Astrocyte of the hippocampus (primary cell): ENCODE results near the gene MGAT3.
A peak's percentile ranks its signal among the peaks of the same experiment; 100 is the strongest.
"Not testable (repeated sequence)": the region's sequence is repeated elsewhere in the genome, so short reads cannot be mapped to it uniquely, and the experiment has no call there.

Experiments
- DNase-seq: peaks from one replicate; pipeline ENCODE4 v3.0.0; 2011; ENCODE audit warnings: low read depth, low spot score

The MGAT3 gene

DNA sequence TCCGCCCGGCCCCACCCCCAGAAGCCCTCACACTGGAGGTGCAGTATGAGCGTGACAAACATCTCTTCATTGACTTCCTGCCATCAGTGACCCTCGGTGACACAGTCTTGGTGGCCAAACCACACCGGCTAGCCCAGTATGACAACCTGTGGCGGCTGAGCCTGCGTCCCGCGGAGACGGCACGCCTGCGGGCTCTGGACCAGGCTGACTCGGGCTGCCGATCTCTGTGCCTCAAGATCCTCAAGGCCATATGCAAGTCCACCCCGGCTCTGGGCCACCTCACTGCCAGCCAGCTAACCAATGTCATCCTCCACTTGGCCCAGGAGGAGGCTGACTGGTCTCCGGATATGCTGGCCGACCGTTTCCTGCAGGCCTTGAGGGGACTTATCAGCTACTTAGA lies 57.0 kb downstream of the MGAT3 start:
- no peak for DNase-seq

DNA sequence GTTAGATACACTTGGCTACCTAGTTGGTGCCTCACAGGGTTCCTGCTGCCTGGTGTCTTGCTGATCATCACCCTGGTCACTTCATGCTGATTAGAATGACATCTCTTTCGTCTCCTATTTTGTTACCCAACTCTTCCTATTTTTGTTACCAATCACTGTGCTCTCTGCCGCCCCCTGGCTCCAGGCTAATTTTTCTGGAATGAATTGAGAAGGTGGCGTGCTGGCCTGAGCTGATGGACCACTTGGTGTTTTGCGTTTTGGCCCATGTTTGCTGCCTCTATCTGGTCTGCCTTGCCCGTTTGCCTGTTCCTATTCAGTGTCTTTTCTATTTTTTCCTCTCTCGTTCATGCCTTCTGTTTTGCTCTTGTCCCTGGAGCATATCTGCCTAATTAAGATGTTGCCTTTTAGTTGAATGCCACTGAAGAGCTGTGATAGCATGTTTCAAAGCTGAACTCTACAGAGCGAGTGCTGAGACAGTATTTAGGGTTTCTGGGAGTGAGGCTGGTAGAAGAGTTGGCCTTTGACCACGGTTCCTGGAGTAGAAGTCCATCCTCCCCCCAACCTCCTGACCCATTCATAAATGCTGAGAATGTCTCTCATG lies 57.7 kb downstream of the MGAT3 start:
- DNase-seq: peak; percentile 45

DNA sequence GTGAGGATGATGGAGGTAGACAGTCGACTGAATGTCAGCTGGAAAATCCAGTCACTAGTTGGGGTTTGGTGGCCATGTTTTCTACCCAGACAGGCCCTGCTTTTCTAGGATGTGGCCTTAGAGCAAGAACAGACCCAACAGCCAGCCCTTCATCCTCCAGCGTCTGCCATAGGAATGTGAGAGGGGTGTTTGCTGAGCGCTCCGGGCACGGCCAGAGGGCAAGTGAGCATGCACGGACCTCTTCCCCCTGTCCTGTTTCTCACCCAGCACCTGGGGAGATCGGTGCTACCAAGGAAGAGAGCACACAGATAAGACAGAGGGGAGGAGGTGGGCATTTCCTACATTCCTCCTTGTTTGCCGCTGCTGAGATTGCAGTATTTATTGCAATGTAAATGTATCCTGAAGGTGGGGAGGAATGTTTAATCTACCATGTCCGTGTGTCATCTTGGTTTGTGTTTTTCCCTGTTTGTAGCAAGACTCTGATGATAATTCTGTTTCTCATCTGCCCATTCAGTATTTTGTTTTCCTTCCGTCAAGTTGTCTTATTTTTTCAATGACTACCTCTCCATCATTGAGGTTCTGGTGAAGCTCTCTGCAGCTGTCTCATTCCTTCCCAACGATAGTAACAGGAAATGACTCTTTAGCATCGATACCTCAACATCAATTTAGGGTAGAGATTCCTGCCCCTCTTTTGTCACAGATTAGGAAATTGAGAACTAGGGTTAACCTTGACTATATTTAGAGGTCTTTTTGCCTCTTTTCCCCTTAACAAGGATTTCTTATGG lies 58.6 kb downstream of the MGAT3 start:
- no peak for DNase-seq

DNA sequence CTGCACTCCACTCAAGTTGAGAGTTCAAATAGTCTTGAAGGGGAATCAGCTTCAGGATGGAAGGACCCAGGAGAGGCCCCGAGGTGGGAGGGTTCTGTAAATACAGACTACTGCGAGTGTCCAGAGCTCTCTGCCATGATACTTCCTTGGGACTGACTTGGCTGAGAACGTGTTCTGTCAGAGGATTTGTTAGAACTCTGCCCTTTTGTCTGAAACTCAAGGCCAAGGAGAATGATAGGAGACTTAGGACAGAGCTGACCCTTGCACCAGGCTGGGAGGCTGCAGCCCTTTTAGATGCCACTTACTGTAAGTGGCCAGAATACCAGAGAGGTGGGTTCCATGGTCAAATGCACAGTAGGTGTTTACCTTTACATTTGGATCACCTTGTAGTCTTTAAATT lies 60.7 kb downstream of the MGAT3 start:
- DNase-seq: no peak

DNA sequence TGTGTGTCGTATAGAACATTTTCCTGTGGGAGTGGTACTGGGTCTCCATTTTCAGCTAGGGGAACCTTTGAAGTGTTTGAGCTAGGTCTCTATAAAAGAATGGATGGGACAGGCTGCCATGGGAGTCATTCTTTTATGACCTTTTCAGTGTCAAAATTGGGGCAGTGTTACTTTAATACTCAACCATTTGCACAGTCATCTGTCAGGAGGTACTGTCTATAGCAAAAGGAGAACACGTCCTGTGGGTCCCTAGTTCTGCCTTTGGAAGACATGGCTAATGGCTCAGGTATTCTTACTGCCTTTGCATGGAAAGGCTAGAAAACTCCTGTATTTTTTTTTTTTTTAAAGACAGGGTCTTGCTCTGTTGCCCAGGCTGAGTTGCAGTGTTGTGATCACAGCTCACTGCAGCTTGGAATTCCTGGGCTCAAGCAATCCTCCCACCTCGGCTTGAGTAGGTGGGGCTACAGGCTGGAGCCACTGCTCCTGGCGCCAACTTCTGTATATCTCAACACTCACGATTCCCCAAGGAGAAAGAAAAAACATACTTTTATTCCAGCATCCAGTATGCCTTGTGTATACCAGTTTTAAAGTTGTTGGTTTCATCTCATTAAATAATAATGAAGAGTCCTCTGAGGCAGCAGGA lies 61.5 kb downstream of the MGAT3 start:
- DNase-seq: peak; percentile 22

DNA sequence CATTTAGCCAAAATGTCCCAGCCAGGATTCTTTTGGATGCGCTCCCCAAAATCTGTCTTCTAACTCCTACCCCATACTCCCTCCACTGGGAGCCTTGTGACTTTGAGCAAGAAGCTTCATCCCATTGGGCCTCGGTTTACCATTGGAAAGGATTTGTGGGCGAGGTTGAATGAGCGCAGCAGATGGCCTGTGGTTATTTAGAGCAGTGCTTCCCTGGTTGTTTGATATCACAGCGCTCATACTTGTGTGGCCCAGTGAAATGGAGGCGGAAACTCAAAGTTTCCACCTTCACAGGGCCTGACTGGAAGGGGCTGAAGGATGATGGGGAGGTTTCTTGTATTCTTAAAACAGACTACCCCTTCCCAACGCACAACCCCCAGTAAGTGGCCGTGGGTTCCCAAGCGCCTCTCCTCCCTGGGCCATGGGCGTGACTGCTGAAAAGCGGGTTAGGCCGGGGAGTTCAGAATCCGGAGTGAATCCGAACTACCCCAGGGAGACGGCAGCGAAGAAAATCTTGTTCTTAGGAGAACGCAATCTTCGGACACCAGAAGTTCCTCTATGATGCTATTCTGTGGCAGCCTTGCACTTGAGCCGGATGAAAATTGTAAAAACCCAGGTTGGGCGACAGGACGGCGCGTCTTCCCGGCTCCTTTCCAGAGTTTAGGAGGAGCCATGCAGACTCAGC lies 62.3 kb downstream of the MGAT3 start:
- DNase-seq: no peak

DNA sequence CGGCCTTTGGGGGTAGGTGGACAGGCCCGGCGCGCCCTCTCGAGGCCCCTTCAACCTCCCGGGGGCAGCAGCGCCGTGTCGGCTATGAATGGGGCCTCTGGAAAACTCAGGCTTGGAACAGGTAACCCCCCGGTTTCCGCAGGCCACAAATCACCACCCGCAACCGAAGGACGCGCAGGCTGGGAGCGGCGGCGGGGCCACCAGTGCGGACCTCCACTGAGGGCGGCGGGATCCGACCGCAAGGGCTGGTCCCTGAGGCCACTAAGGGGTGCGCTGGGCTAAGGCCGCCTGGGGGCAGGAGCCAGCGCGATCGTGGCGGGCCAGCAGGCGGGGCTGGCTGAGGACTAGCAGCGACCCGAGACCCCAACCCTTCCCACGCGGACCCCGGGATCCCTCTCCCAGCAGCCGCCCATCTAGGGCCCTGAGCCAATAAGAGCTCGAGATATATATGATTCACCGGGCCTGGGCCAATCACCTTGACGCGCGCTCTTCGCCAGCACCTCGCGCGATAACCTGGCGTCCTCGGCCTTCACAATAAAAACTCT lies 62.9 kb downstream of the MGAT3 start:
- DNase-seq: peak; percentile 100

DNA sequence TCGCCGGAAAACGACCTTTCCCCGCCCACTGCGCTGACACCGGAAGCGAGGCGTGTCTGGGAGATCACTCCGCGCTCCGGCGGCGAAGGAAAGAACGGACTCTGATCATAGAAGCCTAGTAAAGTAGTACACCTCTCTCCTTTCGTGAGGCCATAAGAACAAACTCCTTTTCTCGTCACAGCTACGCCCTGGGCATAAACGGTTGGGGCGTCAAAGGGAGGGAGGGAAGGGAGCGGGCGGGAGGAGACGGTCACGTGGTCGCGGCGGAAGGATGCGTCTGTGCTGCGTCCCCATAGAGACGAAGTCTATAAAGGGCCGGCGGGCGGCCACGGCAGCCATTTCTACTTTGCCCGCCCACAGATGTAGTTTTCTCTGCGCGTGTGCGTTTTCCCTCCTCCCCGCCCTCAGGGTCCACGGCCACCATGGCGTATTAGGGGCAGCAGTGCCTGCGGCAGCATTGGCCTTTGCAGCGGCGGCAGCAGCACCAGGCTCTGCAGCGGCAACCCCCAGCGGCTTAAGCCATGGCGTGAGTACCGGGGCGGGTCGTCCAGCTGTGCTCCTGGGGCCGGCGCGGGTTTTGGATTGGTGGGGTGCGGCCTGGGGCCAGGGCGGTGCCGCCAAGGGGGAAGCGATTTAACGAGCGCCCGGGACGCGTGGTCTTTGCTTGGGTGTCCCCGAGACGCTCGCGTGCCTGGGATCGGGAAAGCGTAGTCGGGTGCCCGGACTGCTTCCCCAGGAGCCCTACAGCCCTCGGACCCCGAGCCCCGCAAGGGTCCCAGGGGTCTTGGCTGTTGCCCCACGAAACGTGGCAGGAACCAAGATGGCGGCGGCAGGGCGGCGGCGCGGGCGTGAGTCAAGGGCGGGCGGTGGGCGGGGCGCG lies 63.7 kb downstream of the MGAT3 start, which contains the start of gene ATF4:
Gene ATF4 (plus strand): TSS at position 337 of the 880 bp plus-strand sequence. CDS start 884 bp downstream, outside the sequence.
- peak; percentile 94 for DNase-seq

DNA sequence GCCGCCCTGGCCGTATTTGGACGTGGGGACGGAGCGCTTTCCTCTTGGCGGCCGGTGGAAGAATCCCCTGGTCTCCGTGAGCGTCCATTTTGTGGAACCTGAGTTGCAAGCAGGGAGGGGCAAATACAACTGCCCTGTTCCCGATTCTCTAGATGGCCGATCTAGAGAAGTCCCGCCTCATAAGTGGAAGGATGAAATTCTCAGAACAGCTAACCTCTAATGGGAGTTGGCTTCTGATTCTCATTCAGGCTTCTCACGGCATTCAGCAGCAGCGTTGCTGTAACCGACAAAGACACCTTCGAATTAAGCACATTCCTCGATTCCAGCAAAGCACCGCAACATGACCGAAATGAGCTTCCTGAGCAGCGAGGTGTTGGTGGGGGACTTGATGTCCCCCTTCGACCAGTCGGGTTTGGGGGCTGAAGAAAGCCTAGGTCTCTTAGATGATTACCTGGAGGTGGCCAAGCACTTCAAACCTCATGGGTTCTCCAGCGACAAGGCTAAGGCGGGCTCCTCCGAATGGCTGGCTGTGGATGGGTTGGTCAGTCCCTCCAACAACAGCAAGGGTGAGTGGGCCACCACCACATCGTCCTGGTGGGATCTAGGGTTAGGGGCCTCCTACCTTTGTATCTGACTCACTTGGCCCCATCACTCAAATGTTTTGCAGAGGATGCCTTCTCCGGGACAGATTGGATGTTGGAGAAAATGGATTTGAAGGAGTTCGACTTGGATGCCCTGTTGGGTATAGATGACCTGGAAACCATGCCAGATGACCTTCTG lies 64.5 kb downstream of the MGAT3 start:
- not testable (repeated sequence) for DNase-seq

DNA sequence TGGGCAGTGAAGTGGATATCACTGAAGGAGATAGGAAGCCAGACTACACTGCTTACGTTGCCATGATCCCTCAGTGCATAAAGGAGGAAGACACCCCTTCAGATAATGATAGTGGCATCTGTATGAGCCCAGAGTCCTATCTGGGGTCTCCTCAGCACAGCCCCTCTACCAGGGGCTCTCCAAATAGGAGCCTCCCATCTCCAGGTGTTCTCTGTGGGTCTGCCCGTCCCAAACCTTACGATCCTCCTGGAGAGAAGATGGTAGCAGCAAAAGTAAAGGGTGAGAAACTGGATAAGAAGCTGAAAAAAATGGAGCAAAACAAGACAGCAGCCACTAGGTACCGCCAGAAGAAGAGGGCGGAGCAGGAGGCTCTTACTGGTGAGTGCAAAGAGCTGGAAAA lies 65.3 kb downstream of the MGAT3 start:
- DNase-seq: not testable (repeated sequence)

DNA sequence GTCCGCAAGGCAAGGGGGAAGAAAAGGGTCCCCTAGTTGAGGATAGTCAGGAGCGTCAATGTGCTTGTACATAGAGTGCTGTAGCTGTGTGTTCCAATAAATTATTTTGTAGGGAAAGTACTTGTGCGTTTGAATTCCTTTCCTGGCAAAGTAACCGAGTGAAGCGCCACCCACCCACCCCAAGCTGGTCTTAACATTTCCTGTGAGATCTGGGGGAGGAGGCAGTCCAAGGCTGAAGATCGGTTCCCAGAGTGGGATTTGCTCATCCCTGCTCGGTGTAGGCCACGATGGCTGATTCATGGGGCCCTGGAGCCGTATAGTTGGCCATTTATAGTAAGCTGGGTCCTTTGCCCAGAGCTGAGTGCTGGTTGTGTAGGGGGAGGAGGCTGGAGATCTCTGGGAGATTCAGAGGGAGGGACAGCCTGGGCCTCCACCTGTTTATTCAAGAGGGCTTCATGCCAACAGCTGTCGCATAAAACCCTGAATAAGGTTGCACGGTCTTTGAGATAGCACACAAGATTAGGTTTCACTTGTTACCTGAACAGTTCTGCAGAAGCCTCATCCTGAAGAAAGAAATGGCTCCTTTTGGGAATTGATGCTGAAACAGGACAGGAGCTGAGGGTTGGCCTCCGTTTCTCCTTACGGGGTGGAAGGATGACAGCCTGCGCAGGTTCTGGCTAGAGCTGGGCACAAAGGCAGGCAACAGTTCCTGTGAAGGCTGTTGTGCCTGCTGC lies 65.9 kb downstream of the MGAT3 start:
- DNase-seq: peak; percentile 60

DNA sequence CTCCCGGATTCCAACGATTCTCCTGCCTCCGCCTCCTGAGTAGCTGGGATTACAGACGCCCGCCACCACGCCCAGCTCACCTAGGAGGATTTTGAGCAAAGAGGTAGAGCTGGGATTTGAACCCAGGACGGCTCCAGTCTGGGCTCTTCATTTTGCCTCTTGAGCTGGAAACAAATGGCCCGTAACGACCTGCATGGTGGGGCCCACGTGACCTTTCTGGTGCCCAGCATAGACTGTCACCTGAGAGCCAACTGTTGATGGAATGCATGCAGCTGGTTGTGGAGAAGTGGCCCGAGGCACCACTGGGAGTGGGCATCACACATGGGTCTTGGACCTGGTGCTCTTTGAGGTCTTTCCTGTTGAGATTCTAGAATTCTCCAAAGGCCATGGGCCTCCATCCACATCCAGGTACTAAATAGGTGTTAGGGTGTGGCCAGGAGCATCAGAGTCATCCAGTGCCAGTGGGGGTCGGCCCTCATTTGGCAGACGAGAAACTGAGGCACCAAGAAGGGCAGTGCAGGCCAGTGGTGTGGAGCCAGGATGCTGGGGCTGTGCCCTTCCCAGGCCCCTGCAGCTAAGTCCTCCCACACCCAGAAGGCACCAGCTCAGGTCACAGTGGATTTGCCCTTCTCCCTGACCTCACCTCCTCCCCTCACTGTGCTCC lies 67.4 kb downstream of the MGAT3 start:
- no peak for DNase-seq

DNA sequence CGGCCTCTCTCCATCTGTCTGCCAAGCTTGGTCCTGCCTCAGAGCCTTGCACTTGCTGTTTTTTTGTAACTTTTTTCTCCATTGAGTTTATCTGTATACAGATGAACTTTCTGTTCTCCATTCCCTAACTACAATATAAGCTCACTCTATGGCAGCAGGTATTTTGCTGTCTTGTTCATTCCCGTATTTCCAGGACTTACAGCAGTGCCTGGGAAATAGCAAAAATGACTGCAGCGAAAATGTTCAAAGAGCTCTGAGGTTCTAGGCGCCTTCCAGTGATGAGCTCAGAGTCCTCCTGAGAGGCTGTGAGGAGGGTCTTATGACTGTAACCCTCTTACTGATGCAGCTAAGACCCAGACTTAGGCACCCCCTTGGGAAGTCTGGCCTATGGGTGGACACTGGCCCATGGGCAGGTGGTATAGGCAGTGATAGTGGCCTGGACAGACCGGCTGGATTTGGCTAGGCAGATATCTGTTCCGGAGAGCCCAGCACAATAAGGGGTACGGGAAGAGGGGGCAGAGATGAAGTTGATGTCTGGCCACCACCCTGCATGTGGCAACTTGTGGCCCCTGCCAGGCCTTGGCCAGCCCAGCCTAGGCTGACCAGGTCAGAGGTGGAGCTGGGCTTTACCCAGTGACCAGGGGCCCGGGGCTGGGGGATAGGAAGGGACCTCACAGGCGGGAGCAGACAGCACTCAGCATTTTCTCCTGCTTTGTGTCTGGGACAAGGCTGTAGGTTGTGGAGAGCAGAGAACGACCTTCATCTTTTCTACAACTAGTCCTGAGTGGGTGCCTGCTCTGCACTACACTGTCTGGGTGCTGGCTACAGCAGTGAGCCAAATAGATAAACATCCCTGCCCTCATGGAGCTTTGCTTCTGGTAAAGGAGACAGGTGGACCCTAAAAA lies 68.2 kb downstream of the MGAT3 start:
- no peak for DNase-seq

DNA sequence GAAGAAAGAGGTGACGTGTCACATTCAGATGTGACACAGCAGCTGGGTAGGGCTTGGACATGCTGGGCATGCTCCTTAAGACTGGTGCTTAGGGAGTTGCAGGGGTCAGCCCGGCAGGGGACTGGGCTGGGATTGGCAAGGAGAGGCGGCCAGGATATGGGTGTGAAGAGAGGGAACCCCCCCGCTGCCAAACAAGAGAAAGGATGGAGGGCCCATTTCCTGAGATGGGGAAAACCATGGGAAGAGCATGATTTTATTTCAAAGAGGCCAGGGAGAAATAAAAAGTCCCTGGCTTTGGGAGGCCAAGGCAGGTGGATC lies 68.8 kb downstream of the MGAT3 start:
- no peak for DNase-seq

DNA sequence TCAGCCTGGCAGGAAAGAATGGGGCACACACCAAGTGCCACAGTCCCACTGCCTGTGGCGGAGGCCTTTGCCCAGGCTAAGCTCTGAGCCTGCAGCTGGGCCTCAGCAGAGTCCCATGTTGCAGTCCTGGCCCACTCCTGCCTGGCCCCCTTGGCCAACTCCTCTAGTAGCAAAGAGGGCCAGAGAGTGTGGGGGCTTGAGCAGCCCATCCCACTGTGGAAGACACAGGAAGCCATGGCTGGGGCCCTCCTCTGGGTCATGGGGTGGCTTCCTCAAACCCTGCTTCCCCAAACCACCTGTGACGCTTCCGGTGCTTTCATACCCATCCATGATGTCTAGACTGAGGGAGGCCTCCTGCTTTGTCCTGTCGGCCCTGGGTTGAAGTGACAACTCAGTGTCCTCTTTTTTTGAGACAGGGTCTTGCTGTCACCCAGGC lies 69.9 kb downstream of the MGAT3 start:
- DNase-seq: no peak

DNA sequence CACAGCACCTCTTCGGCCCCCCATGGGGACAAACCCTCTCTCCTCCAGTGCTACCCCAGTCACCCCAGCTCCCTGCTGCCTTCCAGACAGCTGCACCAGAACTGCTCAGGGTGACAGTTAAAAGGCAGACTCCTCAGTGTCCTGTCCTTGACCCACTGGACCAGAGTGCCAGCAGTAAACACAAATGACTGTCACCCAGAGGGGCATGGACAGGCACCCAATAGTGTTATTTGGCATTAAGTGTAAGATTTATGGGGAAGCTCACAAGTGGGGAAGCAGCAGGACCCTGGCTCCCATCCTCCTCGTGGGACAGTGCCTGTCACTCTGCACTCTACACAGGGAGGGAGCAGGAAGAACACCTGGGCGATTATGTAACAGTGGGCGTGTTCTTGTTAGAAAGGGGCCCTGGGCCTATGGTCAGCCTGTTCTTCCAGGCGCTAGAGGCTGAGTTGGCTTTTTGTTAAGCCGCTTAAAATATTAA lies 70.7 kb downstream of the MGAT3 start:
- no peak for DNase-seq

DNA sequence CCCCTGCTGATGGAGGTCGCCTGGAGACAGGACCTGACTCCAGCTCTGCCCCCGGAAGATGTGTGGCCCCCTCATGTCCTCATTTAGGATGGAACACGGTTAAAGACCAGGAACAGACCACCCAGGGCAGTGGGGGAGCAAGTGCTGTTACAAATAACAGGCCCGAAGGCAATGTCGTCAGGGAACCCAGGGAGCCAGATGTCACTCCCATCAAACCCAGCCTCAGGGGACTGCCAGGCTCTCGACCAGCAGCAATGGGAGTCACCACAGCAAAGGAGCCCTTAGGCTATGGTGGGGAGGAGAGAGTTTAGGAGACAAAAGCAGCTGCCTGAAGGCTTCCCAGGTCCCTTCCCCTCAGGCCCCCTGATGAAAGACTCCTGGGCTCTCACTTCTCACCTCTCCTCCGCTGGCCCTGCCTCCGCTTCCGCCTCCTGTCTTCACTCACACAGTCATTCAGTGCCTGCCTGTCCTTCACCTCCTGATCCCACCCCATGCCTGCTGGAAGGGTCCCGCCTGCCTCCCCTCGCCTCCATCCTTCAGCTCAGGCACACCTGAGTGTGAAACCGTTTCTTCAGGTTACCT lies 71.4 kb downstream of the MGAT3 start:
- DNase-seq: no peak
